VCaP (cell line): ENCODE results near the gene STOM.

ENCODE experiments used
- H3K27ac ChIP-seq: fragments of 450-650 bp; 2 replicates; pipeline ENCODE4 v1.5.1; 2017
- TF ChIP-seq, protein P1 (sequence below): fragments of 450-650 bp; conservative IDR thresholded peaks from 2 replicates; pipeline ENCODE4 v1.5.1; 2017; ENCODE audit warnings: mild to moderate bottlenecking, moderate library complexity

STOM gene

DNA sequence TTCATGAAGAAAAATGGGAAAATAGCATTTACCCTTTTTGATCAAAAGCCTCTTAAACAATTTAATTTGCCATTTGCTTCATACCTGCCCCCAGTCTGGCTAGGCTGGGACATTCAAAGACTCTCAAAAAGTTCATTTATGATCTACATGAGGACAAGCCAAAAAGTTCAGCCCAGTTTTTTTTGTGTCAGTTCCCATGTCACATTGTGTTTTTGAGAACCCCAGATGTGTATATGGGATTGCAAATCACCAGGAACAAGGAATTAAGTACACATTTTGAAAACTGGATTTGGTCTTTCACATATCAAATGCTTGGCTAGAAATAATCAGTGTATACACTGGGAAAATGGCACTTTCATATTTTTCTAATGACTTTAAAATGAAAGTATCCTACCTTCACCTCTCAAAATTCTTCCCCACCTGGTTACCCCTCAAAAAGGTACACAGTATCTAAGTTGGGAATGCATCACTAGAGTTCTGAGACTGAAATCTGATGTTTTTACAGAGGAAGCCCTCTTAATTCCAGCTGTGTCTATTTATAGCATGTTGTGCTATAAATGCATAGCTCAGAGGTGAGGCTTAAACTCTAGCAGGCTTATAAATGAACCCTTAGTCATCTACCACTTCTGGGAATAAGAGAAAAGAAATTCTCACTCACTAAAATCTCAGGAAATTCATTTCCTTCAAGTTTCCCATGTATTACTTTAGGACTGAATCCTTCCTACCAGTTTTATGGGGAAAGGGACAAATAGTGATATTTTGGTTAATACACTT is 9.3 kb downstream of the STOM start:
- H3K27ac ChIP-seq = no peak overlapping the region
- TF ChIP-seq, protein P1, sequence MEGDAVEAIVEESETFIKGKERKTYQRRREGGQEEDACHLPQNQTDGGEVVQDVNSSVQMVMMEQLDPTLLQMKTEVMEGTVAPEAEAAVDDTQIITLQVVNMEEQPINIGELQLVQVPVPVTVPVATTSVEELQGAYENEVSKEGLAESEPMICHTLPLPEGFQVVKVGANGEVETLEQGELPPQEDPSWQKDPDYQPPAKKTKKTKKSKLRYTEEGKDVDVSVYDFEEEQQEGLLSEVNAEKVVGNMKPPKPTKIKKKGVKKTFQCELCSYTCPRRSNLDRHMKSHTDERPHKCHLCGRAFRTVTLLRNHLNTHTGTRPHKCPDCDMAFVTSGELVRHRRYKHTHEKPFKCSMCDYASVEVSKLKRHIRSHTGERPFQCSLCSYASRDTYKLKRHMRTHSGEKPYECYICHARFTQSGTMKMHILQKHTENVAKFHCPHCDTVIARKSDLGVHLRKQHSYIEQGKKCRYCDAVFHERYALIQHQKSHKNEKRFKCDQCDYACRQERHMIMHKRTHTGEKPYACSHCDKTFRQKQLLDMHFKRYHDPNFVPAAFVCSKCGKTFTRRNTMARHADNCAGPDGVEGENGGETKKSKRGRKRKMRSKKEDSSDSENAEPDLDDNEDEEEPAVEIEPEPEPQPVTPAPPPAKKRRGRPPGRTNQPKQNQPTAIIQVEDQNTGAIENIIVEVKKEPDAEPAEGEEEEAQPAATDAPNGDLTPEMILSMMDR = no peak

DNA sequence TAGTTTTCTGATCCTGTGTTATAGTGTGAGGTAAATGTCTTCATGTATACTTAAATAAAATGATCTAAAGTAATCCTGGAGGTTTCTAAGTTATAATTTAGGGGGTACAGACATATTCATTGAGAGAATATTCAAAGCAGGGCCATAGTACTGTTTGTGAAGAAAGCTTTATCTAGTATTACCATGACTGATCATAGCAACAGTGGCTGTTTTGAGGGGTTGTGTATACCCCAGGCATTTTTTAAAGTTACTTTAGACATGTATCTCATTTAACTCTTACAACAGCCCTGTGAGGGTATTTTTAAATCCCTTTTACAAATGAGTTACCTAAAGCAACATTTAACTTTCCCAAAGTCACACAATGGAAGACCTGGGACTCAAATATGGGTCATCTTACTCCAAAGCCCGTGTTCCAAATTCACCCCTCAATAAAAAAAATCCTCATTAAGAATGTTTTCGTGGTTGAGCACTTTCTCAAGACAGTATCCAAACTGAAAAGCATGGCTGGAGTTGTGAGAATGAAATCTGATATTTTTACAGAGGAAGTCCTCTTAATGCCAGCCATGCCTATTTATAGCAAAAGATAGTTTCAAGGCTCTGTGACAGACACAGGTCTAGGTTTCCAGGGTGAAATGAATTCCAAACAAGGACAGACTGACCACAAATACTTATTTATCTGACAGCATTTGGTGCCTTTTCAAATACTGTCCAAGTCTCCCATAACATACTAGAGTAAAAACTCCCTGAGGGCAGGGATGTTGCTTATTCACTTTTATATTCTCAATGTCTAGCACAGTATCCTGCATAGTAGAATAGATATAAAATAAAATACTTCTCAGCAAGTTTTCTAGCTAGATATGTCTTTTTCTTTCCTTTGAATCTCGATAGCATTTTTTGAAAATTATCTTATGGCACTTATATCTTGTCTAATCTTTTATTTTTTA is 10.4 kb downstream of the STOM start:
- H3K27ac ChIP-seq = no peak overlapping the region
- TF ChIP-seq, protein P1 = no peak

GRCh38 chr9:121358751-121359150 is 11.3 kb downstream of the STOM start:
- TF ChIP-seq, protein P1 = no peak
- no peak overlapping the region for H3K27ac ChIP-seq

- peak overlapping the region; percentile 78 for H3K27ac ChIP-seq
- TF ChIP-seq, protein P1 = no peak
Measured at GRCh38 chr9:121357011-121357410, 13.0 kb downstream of the STOM start.

DNA sequence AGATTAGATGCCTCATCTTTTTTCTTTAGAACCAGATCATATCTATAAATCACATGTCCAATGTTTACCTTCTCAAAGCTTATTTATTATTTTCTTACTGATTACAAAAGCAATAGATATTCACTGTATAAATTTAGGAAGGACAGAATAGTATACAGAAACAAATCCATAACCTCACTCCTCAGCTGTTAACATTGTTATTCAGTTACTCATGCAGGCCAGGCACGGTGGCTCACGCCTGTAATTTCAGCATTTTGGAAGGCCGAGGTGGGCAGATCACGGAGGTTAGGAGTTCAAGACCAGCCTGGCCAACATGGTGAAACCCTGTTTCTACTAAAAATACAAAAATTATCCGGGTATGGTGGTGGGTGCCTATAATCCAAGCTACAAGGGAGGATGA is 15.3 kb downstream of the STOM start:
- no peak overlapping the region for H3K27ac ChIP-seq
- TF ChIP-seq, protein P1 = no peak

DNA sequence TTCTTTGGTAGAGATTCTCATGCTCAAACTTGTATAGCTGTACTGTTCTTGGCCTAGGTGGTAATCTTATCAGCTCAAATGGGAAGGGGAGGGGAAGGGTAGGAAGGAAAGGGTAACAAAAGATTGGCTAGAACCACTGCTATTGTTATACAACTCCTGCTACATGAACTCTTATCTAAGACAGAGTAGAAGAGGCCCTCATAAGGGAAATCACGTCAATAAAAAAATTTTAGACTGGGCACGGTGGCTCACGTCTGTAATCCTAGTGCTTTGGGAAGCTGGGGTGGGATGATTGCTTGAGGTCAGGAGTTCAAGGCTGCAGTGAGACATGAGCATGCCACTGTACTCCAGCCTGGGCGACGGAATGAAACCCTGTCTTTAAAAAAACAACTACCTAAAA is 15.9 kb downstream of the STOM start:
- H3K27ac ChIP-seq = peak overlapping the region; percentile 6; the same call in 1 of the 2 replicates

More for the DNA sequence above, 15.9 kb downstream of the STOM start:
- TF ChIP-seq, protein P1 = no peak
